Ramos (cell line): ENCODE results near the gene NRXN2.

Experiments used
- in situ Hi-C: fragments of 300-500 bp; cut with MboI; formaldehyde crosslinking; loops from one replicate; pipeline ENCODE4 v1.14.3; 2022; ENCODE audit warnings: low sequenced_read_pairs; ENCODE audit not compliant: unreplicated experiment

Gene NRXN2

DNA sequence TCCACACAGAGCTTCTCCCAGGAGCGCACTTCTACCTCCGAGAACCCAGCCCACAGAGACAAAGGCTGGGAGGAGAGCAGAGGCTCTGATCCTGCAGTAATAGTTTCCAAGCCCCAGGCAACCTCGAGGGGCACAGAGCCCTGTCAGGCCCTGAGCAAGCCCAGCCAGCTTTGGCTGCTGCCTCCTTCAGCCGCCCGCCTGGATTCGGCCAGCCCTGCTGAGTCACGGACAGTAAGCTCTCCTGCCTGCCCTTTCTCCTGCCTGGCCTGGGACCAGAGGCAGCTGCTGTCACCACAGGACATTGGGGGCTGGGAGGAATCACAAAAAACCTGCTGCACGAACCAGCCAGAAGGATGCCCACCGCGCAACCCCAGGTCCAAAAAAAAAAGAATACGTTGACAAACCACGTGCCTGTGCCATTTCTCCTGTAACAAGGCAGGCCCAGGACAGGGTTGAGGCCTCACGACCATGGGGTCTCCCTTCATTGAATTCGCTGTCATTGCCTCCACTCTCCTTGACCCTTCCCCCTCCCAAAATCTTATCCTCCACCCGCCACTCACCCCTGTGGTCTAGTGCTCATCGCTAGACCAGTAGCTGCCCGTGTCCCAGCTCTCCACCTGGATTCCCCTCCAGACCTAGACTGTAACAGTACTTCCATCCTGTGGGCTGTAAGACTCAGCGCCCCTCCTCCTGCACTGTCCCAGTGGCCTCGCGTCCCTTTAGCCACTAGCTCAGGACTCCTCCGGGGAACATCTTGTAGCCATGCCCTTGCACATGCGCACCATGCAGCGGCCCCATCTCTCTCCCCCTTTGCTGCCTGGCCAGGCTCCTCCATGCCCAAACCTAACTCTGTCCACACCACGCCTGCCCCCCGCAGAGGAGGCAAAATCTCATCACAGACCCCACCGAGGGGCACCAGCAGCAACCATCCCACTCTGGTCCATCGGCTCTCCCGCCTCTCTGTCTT, 139.4 kb downstream of the NRXN2 start:
- in situ Hi-C loops: no loop called here

DNA sequence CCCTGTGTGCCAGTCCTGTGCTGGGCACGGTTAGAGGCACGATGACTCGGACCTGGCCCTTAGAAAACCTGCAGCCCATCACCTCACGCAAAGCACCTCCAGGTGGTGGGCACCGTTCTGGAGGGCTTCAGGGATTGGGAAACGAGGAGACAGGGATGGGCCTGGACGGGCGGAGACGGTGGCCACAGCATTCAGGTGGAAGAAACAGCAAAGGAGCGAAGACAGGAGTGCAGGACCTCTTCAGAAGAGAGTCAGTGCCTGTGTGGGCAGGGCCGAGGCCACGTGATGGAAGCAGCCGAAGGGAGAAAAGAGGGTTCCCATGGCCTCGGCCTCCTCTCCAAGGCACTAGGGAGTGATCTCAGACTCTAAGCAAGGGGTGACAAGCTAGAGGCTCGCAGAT, 140.1 kb downstream of the NRXN2 start:
- in situ Hi-C loops: no loop called here

DNA sequence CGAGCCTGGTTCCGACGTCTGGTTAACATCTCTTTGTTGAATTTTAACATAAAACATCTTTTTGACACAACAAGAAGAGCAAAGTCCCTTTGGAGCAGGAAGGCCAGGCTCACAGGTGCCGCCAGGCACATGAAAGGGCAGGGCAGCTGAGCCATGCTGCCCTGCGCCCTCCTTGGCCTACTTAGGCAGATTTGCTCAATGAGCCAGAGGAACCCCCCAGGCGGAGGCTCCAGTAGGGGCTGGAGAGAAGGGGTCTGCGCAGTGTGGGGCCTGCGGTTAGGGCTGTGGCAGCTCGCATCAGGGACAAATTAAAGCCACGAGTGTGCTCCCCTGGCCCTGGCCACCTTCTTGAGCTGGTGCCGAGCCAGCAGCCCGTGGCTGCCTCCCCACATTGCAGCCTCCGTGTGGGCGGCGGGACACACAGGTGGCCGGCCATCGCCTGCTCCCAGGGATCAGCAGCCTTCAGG, 141.9 kb downstream of the NRXN2 start:
- in situ Hi-C loops: no loop called here

DNA sequence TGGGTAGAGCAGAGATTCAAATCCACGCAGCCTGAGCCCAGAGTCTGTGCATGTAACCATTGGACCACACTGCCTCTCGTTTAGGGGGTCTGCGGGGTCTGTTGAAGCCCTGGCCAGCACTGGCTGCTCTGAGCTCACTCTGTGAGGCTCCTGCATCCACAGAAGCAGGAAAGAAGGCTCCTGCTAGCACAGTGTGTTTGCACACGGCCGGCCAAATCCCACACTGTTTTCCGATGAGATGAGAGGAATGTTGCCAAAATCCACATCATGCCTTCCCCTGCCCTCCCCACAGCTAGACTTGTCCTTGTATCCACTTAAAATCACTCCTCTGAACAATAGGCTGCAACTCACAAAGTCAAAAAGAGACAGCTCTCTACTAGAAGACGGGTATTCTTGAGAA, 142.6 kb downstream of the NRXN2 start:
- in situ Hi-C loops: no loop called here

DNA sequence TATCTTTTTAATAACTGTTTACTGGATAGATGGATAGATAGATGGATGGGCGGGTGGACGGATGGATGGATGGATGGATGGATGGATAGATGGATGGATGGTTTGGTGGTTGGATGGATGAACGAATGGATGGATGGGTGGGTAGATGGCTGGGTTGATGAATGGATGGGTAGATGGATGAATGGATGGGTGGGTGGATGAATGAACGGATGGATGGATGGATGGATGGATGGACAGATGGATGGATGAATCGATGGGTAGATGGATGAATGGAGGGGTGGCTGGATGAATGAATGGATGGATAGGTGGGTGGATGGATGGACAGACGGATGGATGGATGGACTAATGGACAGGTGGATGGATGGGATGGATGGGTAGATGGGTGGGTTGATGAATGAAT, 145.8 kb downstream of the NRXN2 start:
- in situ Hi-C loops: no loop called here

DNA sequence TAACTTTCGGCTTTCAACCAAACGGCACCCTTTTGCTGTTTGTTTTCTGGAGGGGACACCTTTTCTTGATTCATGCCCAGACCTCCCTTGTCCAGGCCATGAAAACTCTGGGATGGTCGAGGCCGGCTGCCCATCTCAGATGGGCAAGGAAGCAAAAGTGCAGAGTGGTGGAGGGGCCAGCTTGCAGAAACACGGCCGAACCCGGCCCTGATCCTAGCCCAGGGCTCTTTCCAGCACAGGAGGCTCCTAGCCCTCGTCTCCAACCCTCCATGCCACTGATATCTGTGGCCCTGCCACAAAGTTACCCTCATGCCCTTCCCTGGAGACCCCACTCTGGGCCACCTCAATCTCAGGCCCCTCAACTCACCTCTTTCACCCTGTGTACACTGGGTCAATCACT, 150.9 kb downstream of the NRXN2 start:
- in situ Hi-C loops: no loop called here

DNA sequence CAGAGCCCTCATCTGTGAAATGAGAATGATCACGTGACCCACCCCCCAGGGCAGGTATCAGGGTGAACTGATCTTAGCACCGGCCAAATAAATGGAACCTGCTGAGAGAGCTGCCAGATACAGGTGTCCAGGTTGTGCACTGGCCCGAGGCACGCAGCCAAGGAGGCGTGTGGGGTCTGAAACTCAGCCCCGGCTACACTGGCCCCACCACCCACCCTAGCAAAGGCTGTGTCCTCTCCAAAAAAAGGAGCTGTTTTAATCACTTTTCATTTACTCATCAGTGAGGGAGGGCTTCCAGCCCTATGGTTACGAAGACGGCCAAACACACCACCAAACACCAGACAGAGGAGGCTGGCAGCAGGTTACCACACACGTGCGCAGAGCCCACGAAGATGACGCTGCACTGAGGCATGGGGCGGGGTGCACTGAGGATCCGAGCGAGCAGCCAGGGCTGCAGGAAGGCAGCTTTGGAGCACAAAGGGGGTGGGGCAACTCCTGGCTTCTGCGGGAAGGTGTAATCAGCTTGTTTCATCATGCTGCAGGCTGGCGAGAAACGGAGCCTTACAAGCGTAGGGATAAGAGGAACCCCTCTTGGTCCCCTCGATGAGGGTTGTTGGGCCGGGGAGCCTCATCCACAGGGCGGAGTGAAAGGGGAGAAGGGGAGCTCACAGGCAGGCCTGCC, 151.4 kb downstream of the NRXN2 start:
- in situ Hi-C loops: no loop called here

DNA sequence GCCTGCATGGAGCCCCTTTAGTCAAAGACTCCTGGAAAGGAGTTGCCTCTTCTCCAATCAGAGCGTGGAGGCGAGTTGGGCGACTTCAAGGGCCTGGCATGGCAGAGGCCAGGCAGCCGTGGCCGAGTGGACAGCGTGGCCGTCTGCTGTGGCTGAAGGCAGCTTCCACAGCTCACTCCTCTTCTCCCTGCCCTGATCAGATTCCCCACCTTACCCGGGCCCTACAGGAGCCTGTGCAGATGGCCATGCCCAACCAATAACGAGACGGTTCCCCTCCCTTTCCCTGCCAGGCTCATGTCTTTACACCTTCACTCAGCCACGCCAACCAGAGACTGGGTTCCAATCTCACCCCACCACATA, 152.0 kb downstream of the NRXN2 start:
- in situ Hi-C loops: no loop called here

DNA sequence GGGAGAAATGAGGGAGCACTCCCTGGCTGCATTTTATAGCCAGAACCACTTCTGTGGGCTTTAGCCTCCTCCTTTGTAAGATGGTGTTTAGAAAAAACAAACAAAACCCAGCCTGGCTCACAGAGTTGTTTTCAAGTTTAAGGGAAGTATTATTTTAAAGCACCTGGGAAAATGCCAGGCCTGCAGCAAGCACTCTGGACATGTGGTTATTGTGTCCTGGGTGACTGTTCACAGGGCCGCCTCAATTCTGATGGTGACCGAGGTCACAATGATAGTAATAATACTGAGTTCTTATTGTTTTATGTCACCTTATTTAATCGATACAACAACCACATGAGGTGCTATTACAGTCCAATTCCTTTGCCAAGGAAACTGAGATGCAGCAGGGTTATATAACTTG, 152.7 kb downstream of the NRXN2 start:
- in situ Hi-C loops: no loop called here

DNA sequence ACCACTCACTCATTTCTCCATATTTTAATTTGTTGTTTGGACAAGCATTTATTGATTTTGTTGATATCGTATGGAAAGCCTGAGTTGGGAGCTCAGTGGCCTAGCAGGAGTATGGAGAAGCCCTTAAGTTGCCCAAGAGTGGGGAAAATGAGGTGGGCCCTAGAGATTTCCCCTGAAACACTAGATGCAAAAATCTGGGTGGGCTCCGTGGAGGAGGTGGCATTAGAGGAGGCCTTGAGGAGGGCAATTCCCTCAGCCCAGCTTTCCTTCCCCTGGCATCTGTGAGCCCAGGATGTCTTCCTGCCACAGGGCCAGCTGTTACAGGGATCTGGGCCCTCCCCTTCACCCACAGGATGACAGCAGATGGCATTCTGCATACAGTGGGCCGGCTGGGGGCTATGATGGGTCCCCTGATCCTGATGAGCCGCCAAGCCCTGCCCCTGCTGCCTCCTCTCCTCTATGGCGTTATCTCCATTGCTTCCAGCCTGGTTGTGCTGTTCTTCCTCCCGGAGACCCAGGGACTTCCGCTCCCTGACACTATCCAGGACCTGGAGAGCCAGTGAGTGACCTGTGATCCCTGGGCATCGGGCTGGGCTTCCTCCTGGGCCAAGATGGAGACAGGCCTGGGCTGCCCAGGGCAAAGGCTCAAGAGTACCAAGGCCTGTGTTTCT, 153.6 kb downstream of the NRXN2 start:
- in situ Hi-C loops: no loop called here

DNA sequence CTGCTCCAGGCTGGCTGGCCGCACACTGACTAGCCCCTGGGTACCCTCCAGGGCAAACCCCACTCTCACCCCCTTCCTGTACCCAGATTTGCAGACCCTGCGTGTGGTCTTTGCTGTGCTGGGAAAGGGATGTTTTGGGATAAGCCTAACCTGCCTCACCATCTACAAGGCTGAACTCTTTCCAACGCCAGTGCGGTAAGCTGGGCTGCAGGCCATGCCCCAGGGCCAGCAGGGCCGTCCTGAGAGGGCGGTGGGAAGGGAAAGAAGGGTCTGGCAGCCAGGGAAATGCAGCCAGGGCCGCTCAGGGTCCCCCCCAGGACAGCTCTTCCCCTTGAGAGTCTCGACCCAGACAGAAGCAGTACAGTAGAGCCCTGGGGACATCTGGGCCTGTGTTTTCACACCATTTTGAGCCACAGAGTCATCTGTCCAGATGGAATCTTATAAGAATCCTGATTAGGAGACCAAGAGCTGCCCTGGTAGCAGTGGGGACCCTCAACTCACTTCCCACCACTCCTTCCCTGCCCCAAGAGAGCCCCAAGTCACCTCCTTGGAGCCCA, 154.3 kb downstream of the NRXN2 start:
- in situ Hi-C loops: no loop called here

DNA sequence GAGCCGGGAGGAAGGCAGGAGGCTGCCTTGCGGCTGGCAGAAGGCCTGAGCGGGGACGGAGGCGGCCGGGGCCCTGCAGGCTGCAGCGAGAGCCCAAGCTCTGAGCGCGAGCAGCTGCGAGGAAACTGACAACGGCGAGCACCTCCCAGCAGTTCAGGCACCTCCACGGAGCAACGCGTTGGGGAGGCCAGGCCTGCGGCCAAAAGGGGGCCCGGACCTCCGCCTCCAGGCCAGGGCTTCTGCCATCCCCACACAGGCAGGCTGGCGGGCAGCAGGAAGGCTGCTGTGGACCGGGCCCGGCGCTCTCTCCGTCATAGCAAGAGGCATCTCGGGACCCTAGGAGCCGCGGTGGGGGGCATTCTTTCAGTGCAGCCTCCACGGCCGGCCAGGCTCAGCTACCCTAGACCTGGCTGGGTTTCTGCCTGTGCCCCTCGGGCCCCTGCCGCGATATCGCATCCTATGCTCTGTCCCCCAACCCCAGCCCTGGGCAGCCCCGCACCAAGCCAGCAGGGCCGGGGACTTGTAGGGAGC, 154.9 kb downstream of the NRXN2 start:
- in situ Hi-C loops: no loop called here

DNA sequence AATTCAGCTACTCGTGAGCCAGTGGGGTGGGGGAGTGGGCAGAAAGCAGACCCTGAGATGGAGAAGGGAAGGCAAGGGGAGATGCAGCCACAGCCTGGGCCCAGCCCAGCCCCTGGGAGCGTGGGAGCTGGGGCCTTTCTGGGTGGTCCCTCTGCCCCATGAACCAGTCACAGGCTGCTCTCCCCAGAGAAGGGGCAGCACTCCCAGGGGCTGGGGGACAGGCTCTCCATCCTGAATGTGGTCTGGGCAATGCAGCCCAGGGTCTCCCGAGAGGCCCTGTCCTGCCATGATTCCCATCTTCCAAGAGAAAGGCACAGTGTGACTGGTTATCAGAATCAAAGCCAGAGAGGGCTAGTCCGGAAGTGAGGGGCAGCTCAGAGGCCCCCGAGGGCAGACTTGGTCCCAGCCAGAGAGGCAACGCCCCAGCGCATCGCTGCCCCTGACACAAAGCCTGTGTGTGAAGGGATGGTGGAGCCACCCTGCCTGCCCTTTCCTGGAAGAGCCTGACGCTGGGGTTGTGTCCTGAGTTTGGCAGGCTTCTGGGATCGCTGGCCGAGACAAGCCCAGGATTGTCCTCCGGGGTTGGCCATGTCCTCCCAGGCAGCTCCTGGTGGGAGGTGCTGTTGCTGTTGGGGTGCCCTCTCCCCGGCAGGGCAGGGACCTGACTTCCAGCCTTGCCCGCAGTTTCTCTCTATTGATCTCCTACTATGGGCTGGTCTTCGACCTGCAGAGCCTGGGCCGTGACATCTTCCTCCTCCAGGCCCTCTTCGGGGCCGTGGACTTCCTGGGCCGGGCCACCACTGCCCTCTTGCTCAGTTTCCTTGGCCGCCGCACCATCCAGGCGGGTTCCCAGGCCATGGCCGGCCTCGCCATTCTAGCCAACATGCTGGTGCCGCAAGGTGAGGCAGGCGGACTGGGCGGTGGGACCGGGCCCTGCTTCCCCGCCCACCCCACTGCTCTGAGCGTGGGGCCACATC, 155.8 kb downstream of the NRXN2 start:
- in situ Hi-C loops: no loop called here

DNA sequence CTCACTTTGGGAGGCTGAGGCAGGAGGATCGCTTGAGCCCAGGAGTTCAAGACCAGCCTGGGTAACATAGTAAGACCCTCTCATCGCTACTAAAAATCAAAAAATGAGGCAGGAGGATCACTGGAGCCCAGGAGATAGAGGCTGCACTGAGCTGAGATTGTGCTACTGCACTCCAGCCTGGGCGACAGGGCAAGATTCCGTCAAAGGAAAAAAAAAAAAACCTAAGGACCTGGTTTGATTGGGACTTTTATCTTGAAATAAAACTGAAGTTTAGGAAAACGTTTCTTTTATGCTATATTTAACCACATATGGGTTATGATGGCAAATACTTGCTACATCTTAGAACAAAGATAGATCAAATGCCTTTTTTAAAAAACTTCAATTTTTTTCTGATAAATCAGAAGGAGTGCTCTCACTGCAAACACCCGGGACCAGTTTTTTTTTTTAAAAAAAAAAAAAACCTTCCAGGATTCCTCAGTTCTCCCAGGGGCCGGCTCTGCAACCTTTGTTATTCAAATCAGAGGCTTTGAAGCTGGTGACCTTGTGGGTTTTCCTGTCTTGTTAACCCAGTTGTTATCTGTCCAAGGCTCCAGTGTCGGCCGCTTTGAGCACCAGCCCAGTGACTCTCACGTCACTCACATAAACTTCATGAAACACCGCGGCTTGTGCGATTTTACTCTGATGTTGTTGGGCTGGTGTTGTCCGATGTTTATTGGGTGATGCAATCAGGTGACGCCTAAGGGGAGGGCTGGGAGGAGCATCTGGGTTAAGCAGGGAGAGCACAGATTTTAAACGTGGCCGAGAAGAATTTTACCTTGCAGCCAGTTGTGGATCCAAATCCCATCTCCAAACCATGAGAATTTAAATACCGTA, 156.7 kb downstream of the NRXN2 start:
- in situ Hi-C loops: no loop called here

DNA sequence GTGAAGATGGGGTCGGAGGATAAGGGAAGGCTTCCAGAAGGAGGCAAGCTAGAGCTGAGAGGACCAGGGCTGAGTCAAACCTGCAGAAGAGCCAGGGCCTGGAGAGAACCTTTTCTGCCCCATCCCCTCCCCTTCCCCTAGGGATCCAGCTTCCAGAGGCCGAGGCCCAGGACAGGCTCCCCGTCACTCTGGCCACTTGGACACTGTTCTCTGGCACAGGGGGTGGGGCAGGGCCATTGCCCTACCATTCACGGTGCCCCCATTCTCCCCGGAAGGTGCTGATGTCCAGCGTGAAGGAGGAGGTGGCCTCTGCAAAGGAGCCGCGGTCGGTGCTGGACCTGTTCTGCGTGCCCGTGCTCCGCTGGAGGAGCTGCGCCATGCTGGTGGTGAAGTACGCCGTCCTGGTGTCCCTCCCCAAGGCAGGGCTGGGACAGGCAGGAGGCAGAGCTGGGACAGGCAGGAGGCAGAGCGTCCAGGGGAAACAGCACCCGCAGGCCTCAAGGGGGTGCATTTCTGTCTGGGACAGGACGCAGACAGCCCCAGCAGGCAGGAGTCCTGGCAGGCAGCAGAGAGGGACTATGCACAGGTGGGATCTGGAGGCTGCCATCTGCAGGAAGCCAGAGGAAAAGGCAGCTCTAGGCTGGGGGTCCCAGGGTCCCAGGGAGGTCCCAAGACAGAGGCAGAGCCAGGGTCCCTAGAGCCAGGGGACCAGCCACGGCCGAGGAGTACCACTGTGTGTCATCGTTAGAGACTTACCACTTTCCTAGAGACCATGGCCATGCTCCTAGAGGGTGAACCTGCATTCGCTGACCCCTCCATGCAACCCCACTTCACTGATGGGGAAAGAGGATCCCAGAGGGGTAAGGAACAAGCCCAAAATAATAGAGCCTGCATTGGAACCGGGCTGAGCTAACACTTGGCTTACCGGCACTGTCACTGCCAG, 157.8 kb downstream of the NRXN2 start:
- in situ Hi-C loops: no loop called here

DNA sequence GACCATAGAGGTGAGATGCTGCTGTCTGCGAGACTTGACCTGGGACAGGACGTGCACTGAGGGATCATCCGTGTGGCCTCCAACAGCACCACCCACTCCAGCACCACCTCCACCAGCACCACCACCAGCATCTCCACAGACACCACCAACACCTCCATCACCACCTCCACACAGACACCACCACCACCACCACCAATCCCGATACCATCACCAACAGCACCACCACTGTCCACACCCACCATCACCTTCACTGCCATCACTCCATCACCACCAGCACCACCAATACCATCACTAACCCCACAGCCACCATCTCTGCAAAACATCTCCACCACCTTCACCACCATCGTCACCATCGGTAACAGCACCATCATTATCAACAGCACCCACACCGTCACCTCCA, 158.6 kb downstream of the NRXN2 start:
- in situ Hi-C loops: no loop called here

DNA sequence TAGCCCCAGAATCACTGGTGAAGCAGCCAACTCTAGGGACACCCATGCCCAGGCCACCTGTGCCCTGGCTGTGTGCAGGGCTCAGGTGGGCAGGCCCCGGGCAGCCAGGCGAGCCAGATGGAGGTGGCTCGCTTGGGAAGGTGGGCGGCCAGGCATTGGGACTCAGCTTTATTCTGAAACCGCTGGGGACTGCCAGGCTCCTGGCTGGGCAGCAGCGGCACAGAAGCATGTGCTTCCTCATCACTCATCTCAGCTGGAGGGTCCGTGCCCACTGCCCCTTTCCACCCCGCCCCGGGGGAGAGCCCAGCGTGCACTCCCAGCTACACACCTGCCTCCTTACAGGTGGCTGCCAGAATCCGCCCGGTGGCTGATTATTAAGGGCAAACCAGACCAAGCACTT, 159.0 kb downstream of the NRXN2 start:
- in situ Hi-C loops: no loop called here
